GM18909 (cell line): ENCODE results near the gene ESPNL.

Experiments used
- ATAC-seq: cut with Tn5 transposase; IDR thresholded peaks from one replicate; pipeline ENCODE4 v1.9.1; 2021; ENCODE audit warnings: mild to moderate bottlenecking; ENCODE audit not compliant: unreplicated experiment, poor library complexity

ESPNL gene

GRCh38 chr2:238152771-238153688 lies 52.9 kb downstream of the ESPNL start:
- no peak for ATAC-seq

- no peak for ATAC-seq
Observed at GRCh38 chr2:238154570-238154969, 54.4 kb downstream of the ESPNL start.

- ATAC-seq, result no peak
Observed at GRCh38 chr2:238155051-238155760, 55.1 kb downstream of the ESPNL start.

GRCh38 chr2:238155761-238156694 lies 55.9 kb downstream of the ESPNL start:
- ATAC-seq, result no peak

- ATAC-seq, result no peak
Observed at GRCh38 chr2:238157506-238158017, 57.4 kb downstream of the ESPNL start.

GRCh38 chr2:238158018-238158508 lies 57.9 kb downstream of the ESPNL start:
- ATAC-seq, result no peak

- peak; percentile 43 for ATAC-seq
Observed at GRCh38 chr2:238158509-238159070, 58.5 kb downstream of the ESPNL start, which contains the start of gene ERFE. Gene ERFE (plus strand): TSS chr2:238158970. CDS start chr2:238159008, 38 bp downstream.

GRCh38 chr2:238159071-238159539 lies 59.0 kb downstream of the ESPNL start:
- peak; percentile 25 for ATAC-seq

GRCh38 chr2:238159661-238160205 lies 59.6 kb downstream of the ESPNL start:
- no peak for ATAC-seq

GRCh38 chr2:238160206-238161129 lies 60.3 kb downstream of the ESPNL start:
- ATAC-seq, result no peak

- ATAC-seq, result no peak
Observed at GRCh38 chr2:238161291-238162051, 61.3 kb downstream of the ESPNL start.

GRCh38 chr2:238162251-238162845 lies 62.2 kb downstream of the ESPNL start:
- no peak for ATAC-seq

GRCh38 chr2:238162846-238163441 lies 62.8 kb downstream of the ESPNL start:
- no peak for ATAC-seq

- ATAC-seq, result no peak
Observed at GRCh38 chr2:238163481-238164198, 63.5 kb downstream of the ESPNL start.

GRCh38 chr2:238164906-238165287 lies 64.8 kb downstream of the ESPNL start:
- ATAC-seq, result no peak
